Neural crest cell (in vitro differentiated cells): ENCODE data around the gene DROSHA. TPM values are rescaled to one million over a fixed set of nuclear protein-coding genes. Genes with fewer than 3 reads are reported as not detected.

ENCODE experiments used
- DNase-seq: peaks from one replicate; pipeline ENCODE4 v3.0.0; 2021; ENCODE audit warnings: low read depth, mixed read lengths, low spot score
- H3K27ac Mint-ChIP-seq: one replicate; pipeline ENCODE4 v1.8.0; 2021; ENCODE audit warnings: mild to moderate bottlenecking, mixed read lengths; ENCODE audit not compliant: unreplicated experiment
- H3K27me3 Mint-ChIP-seq: 2 replicates; pipeline ENCODE4 v1.8.0; 2021; ENCODE audit warnings: low read depth, mild to moderate bottlenecking, mixed read lengths
- H3K36me3 Mint-ChIP-seq: 2 replicates; pipeline ENCODE4 v1.8.0; 2021; ENCODE audit warnings: low read depth, mild to moderate bottlenecking, mixed read lengths
- H3K4me1 Mint-ChIP-seq: 2 replicates; pipeline ENCODE4 v1.8.0; 2021; ENCODE audit warnings: mixed read lengths
- H3K4me3 Mint-ChIP-seq: one replicate; pipeline ENCODE4 v1.8.0; 2021; ENCODE audit warnings: mild to moderate bottlenecking, mixed read lengths
- H3K9me3 Mint-ChIP-seq: 2 replicates; pipeline ENCODE4 v1.8.0; 2021; ENCODE audit warnings: mixed read lengths
- CTCF ChIP-seq: fragments of 200-600 bp; sonication (generic); conservative IDR thresholded peaks from 2 replicates; pipeline ENCODE4 v1.5.0; 2021; ENCODE audit warnings: antibody characterized with exemption, mild to moderate bottlenecking
- total RNA-seq: library from RNA; stranded (reverse); gene quantifications from 2 replicates; pipeline ENCODE4 v1.2.1, GENCODE V29; 2021

DROSHA gene
- total RNA-seq, 1 donor from 2014 or later, result 116 TPM

- H3K27me3 Mint-ChIP-seq, result no peaks in the 10 kb centered on the region
- peaks cover 9% of the 10 kb centered on the region for H3K36me3 Mint-ChIP-seq
- no peaks in the 10 kb centered on the region for H3K4me1 Mint-ChIP-seq
- H3K27ac Mint-ChIP-seq, result no peak overlapping the region
- no peak overlapping the region for H3K4me3 Mint-ChIP-seq
- TF ChIP-seq CTCF, result no peak
- H3K9me3 Mint-ChIP-seq, result no peaks in the 10 kb centered on the region
- no peak for DNase-seq
Measured at GRCh38 chr5:31421806-31422586, 109.9 kb downstream of the DROSHA start.

- no peaks in the 10 kb centered on the region for H3K4me1 Mint-ChIP-seq
- no peaks in the 10 kb centered on the region for H3K9me3 Mint-ChIP-seq
- TF ChIP-seq CTCF, result no peak
- no peak overlapping the region for H3K4me3 Mint-ChIP-seq
- H3K27me3 Mint-ChIP-seq, result no peaks in the 10 kb centered on the region
- H3K27ac Mint-ChIP-seq, result no peak overlapping the region
- H3K36me3 Mint-ChIP-seq, result peaks cover 14% of the 10 kb centered on the region
- no peak for DNase-seq
Measured at GRCh38 chr5:31417512-31417911, 114.4 kb downstream of the DROSHA start.

GRCh38 chr5:31416547-31416946 lies 115.3 kb downstream of the DROSHA start:
- H3K27me3 Mint-ChIP-seq, result no peaks in the 10 kb centered on the region
- DNase-seq, result no peak
- TF ChIP-seq CTCF, result no peak
- peaks cover 13% of the 10 kb centered on the region for H3K36me3 Mint-ChIP-seq
- no peak overlapping the region for H3K27ac Mint-ChIP-seq
- no peaks in the 10 kb centered on the region for H3K4me1 Mint-ChIP-seq
- no peaks in the 10 kb centered on the region for H3K9me3 Mint-ChIP-seq
- no peak overlapping the region for H3K4me3 Mint-ChIP-seq

- DNase-seq, result no peak
- Mint-ChIP-seq H3K27ac (no peak overlapping the region), H3K4me1 (no peaks in the 10 kb centered on the region), H3K27me3 (no peaks in the 10 kb centered on the region), H3K4me3 (no peak overlapping the region), H3K36me3 (peaks cover 9% of the 10 kb centered on the region), H3K9me3 (no peaks in the 10 kb centered on the region)
- TF ChIP-seq CTCF, result no peak
Measured at GRCh38 chr5:31415960-31416359, 115.9 kb downstream of the DROSHA start.

GRCh38 chr5:31415009-31415923 lies 116.6 kb downstream of the DROSHA start:
- Mint-ChIP-seq H3K27ac (no peak overlapping the region), H3K9me3 (no peaks in the 10 kb centered on the region), H3K27me3 (no peaks in the 10 kb centered on the region), H3K4me3 (no peak overlapping the region), H3K4me1 (no peaks in the 10 kb centered on the region), H3K36me3 (peaks cover 8% of the 10 kb centered on the region)
- DNase-seq, result no peak
- no peak for TF ChIP-seq CTCF
